Inferior parietal cortex (tissue), 1 donor: Measurements from ENCODE around the gene CHRDL2.
A peak's percentile ranks its signal among the peaks of the same experiment; 100 is the strongest.

Experiments
- DNase-seq: peaks from one replicate; pipeline ENCODE4 v3.0.0-alpha.2; 2016; ENCODE audit errors: extremely low spot score

The CHRDL2 gene

DNA sequence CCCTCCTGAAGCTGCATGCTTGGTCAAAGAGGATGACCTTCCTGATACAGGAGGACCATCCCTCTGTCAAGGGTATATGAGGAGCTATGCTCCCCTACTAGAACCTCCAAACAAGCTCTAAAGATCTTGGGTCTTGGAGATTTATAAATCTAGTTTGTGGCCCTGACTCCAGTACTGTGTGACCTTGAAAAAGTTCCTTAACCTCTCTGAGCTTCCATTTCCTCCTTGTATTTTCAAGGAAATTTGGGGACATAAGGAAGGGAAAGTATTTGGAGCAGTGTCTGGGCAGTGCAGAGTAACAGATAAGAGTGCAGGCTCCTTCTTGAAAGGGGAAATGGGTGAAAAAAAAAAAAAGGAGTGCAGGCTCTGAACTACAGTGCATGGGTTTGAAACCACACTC lies 45.9 kb downstream of the CHRDL2 start:
- DNase-seq: no peak

DNA sequence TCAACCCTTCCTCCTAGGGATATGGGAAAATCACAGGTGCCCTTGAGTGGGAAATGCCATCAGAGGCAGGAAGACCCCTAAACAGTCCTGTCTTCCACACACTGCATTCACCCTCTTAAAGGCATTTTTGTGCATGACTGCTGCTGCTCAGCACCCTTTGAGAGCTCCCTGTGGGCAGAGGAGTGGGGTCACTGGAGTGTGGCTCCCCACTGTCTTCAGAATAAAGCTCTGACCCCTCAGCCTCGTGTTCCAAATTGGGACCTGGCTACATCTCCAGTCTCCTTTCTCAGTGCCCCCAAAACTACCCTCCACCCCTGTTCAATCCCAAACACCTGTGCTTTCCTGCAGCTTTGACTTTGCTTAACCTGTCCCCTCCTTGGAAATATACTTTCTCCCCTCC lies 46.6 kb downstream of the CHRDL2 start:
- no peak for DNase-seq

DNA sequence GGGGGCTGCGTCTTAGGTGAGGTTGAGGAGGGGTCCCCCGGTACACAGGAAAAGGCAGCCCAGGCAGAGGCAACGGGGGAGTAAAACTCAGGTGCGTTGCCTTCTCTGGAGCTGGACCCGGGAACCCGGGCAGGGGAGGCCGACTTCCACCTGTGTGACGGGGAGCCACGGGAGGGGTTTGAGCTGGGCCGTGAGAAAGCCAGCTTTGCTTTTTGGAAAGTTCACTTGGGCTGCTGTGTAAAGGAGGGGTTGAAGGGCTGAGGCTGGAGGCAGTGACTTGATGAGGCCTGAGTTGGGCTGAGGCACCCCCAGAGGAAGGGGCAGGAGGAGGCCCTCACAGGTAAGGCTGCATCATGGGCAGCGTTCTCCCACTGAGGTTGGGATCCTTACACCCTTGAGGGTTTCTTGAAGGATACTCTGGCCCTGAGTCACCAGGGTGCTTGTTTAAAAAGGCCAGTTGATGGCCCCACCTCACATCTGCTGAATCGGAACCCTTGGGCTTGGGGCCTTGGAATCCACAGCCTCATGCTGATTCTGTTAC lies 47.2 kb downstream of the CHRDL2 start:
- DNase-seq: no peak

DNA sequence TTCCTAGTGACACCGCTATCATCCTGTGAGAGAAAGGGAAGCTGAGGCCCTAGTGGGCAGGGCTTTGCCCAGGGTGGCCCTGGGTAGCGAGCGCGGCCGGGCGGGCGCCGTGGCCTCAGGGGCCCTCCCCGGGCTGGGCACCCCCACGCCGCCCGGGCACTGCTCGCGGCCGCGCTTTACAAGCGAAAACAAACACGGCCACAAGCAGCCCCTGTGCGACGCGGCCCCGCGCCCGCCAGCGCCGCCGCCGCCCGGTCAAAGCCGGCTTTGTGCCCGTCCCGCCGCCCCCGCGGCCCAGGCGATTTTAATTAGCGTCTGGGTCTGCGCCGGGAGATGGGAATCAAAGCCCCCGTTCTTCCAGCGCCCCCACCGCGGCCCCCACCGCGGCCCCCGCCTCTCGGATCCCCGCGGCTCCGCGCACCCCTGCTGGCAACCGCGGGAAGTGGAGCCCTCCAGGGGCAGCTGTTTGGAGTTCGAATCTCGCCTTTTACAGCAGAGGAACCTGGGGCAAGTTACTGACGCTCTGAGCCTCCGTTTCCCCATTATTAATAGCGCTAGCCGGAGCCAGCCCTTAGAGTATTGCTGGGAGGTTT lies 47.9 kb downstream of the CHRDL2 start:
- peak; percentile 66 for DNase-seq

DNA sequence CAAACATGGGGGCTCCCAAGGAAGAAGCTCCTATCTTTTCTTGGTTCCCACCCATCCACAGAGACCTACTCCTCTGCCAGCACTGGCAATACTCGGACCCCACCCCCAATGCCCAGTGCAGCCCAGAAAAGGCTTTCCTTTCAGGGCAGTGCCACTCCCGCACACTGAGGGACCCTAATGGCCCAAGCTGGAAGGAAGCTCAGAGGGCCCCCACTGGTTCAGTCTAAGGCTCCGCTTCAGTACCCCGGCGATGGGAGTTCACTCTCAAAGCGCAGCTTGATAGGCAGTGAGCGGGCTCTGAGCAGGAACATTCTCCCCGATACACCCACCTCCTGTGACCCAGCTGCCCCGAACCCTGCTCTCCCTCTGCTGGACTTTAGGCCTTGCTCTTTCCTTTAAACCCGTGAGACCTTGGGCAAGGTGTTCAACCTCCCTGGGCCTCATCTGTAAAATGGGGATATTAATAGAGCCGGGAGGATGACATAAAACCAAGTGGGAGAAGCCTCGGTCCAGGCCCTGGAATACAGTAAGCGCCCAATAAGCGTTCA lies 48.4 kb downstream of the CHRDL2 start:
- no peak for DNase-seq

DNA sequence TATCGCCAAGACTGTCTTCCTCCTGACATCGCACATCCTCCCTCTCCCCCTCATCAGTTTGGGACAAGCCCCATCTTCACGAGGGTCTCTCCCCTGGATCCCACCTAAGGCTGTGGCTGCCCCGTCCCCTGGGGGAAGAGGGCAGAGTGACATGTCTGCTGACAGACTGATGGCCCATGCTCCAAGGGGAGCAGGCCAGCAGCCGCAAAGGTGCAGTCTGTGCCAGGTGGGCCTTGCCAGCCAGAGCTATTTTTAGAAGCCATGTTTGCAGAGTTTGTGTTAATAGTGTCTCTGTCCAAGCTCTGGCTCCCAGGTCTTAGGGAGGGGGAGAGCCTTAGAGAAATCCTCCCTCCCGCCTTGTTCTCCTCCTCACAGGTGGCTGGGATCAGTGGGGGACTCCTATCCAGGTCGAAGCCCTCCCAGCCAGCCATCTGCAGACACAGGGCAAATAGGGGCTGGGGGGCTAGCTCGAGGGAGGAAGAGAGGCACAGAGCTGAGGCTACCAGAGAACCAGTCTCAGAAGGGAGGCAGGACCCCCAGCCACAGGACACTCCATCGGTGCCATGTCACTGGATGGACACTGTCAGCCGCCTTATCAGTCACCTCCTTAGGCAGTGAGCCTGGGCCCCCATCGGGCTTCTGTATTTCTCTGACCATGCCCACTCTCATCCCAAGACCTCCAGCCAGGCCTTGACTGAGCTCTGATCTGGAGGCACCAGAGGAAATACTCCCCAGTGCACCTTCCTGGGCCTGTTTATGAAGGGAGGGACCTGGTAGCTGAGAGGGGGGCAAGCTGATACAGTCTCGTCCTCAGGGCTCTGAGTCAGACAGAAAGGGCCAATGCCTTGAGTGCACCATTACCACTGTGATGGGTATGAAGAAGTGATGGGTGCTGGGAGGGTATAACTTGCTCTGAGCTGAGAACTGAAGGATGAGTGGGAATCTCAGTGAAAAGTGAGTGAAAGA lies 49.3 kb downstream of the CHRDL2 start:
- DNase-seq: no peak

DNA sequence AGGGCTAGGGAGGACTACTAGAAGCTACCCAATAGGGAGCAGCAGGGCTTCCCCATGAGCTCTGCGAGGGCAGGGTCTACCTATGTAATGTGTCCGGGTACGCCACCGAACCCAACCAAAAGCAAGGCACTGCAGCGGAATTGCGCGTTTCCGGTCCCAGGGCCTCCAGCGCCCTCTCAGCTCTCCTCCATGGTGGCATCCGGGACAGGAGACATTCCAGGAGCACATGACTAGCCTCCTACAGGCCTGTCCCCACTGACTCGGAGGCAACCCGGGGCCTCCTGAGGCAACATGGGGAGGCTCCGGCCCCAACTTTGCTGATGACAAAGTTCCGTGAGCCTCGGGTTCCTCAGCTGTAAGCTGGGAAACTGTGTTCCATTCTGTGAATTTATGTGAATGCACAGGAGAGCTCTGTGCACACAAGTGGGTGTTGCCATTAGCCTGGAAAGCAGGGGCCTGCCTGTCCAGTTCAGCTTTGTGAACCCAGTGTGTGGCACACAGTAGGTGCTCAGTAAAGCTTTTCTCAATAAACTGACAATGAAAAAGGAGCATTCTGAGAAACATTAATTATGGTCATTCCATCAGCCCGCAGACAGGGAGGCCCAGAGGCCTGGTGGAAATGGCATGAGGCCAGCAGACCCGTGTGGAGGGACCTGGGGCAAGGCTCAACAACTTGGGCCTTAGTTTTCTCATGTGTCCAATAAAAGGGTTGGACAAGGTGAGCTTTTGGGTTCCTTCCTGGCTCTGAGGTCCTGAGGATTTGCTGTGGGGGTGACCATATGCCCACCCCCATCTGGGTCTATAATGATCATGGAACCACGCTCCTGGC lies 50.3 kb downstream of the CHRDL2 start:
- DNase-seq: no peak

DNA sequence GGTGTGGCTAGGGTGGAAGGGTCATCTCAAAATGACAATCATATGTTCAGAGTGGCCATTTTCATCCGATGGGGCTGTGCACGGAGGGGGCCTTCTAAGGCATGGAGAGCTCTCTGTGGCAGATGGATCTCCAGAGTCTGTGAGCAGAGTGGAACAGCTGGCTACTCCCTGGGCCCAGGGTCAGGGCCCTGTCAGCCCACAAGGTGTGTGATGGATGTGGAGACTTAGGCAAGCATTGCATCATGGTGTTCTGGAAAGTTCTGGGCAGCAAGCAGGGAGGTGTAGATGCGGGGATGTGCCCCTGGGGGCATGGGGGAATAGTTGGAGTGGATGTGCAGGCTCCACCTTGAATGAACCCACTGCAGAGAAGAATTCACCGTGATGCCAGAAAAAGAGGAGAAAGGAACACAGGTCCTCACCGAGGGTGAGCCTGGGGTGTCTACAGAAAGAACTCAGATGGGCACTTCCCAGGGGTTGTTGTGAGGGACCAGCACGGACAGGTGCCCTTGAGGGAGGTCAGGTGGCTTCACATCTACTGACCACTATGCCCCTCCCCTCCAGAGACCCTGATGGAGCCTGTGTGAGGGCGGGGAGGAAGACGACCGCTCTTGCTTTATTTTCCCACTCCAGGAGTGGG lies 51.1 kb downstream of the CHRDL2 start:
- DNase-seq: no peak

DNA sequence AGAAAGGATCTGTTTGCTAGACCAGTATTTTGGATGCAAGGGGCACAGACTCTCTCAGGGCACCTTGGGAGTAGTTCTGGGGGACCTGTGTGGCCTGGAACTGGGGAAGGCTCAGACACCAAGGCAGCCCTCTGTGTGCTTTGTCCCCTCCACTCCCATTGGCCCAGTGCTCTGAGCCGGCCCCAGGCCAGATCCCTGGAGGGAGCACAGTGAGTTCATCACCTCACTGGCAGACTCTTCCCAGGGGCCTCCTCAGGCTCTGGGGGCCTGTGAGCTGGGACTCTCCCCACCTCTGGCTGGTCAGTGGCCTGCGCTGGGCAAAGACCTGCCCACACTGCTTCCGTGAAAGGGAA lies 51.7 kb downstream of the CHRDL2 start:
- no peak for DNase-seq

DNA sequence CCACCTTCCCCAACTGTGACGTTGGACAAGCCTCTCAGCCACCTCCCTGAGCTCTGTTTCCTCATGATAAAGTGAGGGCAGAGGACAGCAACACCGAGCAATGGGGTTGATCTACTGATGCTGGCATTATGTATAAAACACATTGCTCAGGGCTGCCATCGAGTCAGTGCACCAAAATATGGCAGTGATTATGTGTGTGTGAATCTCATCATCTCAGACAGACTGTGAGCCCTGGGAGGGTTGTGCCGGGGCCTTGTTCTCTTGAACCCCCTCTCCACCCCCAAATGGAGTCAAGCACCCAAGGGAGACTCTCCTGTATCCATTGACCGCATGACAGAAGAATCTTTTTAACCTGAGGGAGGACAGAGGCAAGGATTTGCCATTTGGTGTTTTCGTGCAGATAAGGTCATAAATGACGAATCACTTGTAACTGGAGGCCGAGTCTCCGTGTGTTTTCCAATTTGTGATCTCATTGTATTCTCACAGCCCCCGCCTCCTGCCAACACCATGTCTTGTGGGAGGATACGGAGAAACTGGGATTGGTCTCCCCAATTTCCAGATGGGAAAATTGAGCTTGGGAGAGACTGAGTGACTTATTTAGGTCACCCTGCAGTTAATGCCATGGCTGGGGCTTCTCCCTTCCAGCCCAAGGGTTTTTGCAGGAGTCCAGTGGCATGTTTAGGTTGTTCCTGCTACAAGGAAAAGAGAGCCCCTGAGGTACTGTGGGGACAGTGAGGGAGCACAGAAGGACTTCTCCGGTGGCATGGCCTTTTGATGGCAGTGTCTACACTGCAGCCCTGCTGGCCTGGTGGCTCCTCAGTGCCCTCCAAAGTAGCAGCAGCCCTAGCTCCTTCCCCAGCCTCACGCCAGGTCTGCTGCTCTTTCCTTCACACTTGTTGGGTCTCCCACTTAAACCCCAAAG lies 52.4 kb downstream of the CHRDL2 start:
- no peak for DNase-seq

DNA sequence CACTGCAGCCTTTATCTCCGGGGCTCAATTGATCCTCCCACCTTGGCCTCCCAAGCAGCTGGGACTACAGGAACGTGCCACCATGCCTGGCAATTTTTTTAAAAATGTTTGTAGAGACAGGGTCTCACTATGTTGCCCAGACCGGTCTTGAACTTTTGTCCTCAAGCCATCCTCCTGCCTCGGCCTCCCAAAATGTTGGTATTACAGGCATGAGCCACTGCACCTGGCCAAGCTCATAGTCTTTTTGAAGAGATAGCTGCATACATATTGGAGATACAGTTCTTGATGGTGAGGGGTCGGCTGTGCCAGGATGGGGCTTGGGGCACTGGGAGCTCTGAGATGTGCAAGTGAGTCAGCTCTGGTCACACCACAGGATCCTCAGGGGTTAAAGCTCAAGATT lies 53.2 kb downstream of the CHRDL2 start:
- no peak for DNase-seq

DNA sequence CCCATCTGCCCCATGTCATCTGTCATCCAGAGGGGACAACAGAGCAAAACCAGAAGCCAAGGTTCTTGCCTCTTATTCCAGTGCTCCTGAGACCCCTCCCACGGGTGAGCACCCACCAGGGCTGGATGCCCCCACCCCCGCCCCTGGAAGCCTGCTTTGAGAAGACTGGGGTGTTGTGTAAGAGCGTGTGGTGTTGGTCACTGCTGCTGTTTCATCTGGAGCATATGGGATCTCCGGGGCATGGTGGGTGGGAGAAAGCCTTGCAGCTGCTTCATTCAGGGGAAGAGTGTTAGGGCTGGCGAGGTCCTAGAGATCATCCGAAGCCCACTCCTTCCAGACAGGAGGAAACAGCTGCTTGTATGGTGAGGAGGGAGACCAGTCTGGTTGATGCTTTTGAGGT lies 54.1 kb downstream of the CHRDL2 start:
- no peak for DNase-seq

DNA sequence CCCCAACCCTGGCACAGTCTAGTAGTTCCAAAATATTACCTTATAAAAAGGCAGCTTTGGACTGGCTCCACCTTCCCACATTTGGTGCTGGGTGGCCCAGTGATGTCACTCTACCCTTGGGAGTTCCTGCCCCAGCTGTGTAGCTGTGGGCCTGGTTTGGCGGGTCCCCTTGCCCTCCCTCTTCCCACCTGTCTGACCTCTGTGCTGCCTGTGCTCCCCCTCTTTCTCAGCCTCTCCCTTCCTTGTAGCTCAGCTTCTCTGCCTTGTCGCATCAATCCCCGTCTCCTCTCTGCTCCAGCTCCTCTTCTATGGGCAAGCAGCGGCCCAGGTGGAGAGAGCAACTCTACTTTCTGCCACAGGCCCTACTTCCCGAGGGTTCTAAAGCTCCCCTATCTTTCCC lies 54.6 kb downstream of the CHRDL2 start:
- DNase-seq: no peak

DNA sequence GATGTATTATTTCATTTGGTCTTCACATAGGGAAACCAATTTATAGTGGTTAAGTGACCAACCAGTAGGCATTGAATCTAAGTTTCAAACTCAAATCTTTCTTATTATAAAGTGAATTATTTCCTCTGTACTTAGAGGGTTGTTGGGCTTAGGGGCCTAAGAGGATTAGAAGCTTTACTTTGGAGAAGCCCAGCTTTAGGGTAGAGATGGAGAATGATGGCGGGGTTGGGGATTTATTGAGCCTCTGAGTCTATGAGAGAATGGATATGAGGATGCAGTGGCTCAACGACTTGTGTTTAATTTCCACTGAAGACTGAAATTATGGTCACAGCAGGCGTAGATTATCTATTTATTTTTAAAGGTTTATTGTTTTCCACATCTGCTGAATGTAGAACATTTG lies 55.5 kb downstream of the CHRDL2 start:
- no peak for DNase-seq

DNA sequence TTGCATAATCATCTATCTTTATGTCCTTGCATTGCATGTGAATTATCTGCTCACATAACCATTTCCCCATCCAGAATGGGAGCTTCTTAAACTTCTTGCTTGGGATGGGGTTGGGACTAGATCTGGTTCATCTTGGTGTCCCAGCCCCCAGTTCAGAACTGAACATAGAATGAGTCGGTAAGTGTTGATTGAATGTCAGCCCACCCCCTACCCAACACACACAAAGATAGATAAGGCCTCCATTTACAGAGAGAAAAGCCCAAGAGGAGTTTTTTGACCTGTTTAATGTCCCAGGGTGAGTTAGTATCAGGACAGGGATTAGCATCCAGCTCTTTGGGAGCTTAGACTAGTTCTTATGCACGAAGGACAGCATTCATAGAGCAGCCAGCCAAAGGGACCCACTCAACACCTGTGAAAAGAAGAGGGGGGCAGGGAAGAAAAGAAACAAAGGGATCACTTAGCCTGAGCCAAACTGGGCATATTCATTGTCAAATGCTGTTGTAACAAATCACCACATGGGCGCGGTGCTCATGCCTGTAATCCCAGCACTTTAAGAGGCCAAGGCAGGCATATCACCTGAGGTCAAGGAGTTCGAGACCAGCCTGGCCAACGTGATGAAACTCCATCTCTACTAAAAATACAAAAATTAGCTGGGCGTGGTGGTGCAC lies 57.4 kb downstream of the CHRDL2 start:
- peak; percentile 59 for DNase-seq

DNA sequence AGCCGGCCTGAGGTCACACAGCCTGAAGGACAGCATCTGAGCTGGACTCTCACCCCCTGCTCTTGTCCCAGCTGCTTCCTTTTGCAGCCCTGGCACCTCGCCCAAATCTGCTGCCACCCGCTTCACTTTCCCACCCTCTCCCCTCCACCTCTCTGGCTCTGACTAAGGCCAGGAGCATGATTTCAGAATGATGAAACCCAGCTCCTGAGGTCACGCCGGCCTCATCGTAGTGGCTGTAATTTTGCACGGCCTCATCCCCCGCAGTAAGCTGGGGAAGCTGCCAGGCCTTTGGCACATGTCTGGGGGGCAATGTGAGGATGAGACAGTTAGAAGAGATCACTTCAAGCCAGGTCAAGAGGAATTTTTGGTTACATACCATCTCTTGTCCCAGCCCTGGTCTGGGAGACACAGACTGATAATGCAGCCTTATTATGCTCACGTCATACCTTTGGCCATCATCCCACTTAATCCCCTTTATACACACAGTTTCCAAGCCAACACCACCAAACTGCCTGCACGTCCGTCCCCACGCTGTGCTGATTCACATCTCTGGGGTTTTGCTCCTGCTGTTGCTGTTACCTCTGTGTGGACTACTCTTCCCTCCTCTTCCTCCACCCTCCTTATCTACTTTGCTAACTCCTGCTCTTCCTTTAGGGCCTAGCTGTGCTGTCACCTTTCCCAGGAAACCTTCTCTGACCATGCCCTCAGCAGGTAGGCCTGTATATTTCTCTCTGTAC lies 58.1 kb downstream of the CHRDL2 start:
- DNase-seq: peak; percentile 41

DNA sequence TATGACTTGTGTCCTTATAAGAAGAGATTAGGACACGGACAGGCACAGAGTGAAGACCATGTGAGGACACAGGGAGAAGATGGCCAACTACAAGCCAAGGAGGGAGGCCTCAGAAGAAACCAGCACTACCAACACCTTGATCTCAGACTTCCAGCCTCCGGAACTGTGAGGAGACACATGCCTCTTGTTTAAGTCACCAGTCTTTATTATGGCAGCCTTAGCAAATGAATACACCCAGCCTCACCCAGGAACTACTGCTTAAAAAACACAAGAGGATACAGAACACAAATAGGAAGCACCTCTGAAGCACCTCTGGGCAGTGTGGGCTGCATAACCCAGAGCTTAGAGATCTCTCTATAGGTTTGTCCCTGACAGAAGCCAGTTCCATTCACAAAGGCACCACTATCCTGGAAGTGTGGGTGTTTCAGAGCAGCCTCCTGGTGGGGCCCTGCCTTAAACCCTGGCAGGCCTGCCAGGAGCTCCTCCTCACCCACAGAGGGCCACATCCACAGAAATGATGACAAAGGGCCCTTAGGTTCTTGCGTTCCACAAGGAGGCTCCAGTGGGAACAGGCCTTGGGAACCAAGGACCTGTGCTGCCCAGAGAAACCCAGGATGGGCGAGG lies 58.8 kb downstream of the CHRDL2 start:
- no peak for DNase-seq

DNA sequence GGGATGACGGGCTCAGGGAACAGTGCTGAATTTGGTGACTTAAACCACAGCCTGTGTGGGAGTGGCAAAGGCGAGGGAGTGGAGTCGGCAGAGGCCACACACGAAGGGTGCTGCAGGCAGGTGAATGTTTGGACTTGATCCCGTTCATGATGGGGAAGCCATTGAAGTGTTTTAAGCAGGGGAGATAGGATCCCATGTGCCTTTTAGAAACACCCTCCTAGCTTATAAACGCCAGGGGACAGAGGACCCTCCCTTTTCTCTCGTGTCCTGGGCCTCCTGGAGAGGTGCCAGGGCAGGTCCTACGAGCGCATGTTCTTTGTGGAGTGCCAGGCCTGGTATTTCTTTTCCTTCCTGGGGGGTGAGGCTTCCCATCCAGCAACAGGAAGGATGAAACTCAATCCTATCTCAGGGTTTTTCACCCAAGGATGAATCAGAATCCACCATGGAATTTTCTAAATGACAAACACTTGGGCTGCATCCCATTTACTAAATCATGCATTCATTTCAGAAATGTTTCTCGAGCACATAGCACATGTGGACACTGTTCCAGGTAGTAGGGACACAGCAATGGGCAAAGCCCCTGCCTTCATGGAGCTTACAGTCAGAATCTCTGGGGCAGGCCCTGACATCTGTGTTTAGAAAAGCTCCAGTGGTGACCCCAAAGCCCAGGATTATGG lies 59.6 kb downstream of the CHRDL2 start:
- DNase-seq: no peak
